AG09319 (cell line): Measurements from ENCODE around the gene EPS15.
A peak's percentile ranks its signal among the peaks of the same experiment; 100 is the strongest.
"Not testable (repeated sequence)": the region's sequence is repeated elsewhere in the genome, so short reads cannot be mapped to it uniquely, and the experiment has no call there.

ENCODE experiments used
- DNase-seq: peaks from one replicate; pipeline ENCODE4 v3.0.0-alpha.2; 2010; ENCODE audit warnings: low read depth; ENCODE audit errors: extremely low read depth
- CTCF ChIP-seq: IDR thresholded peaks from 2 replicates; pipeline ENCODE4 v1.5.1; 2011; ENCODE audit warnings: low read depth, mild to moderate bottlenecking, inconsistent platforms, low read length, moderate library complexity

EPS15 gene

DNA sequence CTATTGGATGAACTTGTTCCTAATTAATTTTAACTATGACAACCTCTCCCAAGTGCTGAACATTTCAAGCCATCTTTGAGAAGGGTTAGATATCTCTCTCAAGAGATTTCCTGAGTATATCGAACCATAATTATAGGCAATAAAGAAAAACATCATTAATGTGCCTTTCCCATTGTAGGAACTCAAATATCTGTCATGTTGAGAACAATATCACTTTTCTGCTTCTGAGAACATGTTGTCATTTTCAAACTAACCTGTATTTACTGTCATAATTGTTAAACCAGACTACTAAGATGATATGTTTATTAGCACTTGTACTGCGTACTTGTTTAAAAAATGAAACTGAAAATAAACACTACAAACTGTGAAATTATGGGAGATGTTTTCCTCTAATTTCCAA, 4.3 kb downstream of the EPS15 start:
- no peak for TF ChIP-seq CTCF
- DNase-seq = no peak

DNA sequence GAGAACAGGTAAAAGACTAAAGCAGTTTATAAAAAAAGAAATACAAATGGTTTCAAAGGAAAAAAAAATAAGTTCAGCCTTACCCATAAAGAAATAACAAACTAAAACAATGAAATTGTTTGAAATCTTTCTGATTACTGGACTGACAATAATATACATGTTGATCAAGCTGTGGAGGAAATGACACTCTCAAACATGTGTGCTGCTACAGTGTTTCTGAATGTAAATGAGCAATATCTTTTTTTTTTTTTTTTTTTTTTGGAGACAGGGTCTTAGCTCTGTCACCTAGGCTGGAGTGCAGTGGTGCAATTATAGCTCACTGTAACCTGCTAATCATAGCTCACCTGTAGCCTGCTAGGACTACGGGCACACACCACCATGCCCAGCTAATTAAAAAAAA, 6.5 kb downstream of the EPS15 start:
- no peak for TF ChIP-seq CTCF
- DNase-seq = no peak

DNA sequence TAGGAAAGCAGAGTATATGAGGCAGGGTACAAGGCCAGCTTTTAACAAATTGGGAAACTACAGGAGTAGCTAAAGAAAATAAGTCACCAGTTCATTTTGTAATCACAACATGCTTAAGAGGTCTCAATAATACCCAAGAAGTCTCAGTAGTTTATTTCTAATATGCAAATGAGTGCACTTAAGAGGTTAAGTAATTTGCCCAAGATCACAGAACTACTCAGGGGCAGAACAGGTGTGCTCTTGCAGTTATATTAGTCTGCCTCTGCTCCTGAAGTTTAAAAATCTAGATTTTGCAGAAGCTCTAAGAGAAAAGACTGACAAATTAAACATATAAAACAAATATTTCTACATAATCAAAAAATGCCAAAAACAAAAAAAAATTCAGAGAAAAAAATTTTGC, 6.9 kb downstream of the EPS15 start:
- TF ChIP-seq CTCF = no peak
- no peak for DNase-seq

- DNase-seq = no peak
- no peak for TF ChIP-seq CTCF
These were observed 9.3 kb downstream of the EPS15 start for GRCh38 chr1:51509773-51510172.

DNA sequence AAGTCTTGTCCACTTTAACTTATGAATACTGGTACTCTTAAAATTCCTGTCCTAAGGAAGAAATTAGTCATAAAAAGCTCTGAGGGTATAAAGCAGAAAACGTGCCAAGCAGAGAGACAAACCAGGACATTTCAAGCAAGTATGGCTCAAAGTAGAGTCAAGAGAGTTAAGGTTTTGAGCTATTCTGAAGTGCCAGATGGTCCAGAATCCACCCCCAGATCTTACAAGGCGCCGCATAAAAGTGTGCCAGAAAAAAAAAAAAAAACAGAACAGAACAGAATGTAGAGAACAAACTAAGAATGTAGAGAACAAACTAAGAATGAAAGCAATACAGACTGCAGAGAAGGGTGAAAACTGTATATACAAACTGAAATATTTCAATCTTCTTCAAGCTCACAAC, 12.5 kb downstream of the EPS15 start:
- peak; percentile 44 for DNase-seq
- TF ChIP-seq CTCF = no peak

DNA sequence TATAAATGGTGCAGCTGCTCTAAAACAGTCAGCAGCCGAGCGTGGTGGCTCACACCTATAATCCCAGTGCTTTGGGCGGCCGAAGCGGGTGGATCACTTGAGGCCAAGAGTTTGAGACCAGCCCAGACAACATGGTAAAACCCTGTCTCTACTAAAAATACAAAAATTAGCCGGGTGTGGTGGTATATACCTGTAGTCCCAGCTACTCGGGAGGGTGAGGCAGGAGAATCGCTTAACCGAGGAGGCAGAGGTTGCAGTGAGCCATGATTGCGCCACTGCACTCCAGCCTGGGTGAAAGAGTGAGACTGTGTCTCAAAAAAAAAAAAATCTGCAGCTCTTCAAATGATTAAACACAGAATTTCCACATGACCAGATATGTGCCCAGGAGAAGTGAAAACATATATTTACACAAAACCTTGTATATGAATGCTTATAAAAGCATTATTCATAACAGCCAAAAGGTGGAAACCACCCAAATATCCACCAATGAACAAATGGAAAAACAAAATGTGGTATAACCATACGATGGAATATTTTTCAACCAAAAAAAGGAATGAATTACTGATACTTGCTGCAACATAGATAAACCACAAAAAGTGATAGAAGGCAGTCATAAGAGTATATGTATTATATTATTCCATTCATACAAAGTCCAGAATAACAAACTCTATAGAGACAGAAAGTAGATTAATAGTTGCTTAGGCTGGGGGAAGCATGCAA, 14.1 kb downstream of the EPS15 start:
- no peak for DNase-seq
- TF ChIP-seq CTCF = no peak

- not testable (repeated sequence) for DNase-seq
These were observed 17.8 kb downstream of the EPS15 start for GRCh38 chr1:51501218-51501630.

DNA sequence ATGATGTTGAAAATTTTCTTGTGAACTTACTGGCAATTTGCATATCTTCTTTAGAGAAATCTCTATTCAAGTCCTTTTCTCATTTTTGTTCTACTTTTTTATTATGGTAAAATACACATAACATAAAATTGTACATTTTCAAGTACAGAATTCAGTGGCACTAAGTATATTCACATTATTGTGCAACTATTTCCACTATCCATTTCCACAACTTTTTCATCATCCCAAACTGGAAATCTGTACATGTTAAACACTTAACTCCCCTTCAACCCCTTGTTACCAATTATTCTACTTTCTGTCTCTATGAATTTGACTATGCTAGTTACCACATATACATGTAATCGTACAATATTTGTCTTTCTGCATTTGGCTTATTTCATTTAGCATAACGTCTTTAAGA, 19.4 kb downstream of the EPS15 start:
- no peak for DNase-seq

More for the DNA sequence above, 19.4 kb downstream of the EPS15 start:
- no peak for TF ChIP-seq CTCF
